ENCODE results near the gene ANKFY1. TPM values are rescaled to one million over a fixed set of nuclear protein-coding genes. Genes with fewer than 3 reads are reported as not detected.

Gene ANKFY1
- polyA plus RNA-seq, 3 donors, result 7.6 to 15.3 (median 14.3) TPM

- 61 to 90% (median 72%) methylated on average over 4 of the region's 4 CpGs for WGBS, 3 donors
- H3K27ac ChIP-seq (ENCODE audit: low read depth, low read length), result no peak overlapping the region
Measured at GRCh38 chr17:4116516-4116915, 147.3 kb downstream of the ANKFY1 start.

Other genes with a start within 250 kb of the ANKFY1 start
- 10 to 100 TPM; 11.8 to 13.7 (median 12.4) TPM for gene ZZEF1, start 120.9 kb downstream of the ANKFY1 start, polyA plus RNA-seq
- gene CYB5D2, start 120.8 kb downstream of the ANKFY1 start, polyA plus RNA-seq, result 10 to 100 TPM; 11.9 to 22.2 (median 20.9) TPM
- 10 to 100 TPM; 12.9 to 28.1 (median 13.3) TPM for gene UBE2G1, start 102.7 kb upstream of the ANKFY1 start, polyA plus RNA-seq
- gene SPNS3, start 170.0 kb upstream of the ANKFY1 start, polyA plus RNA-seq, result under 1 TPM in 2 of 3 donors, not detected in 1; 0.16 to 0.24 TPM
- gene SPNS2, start 234.9 kb upstream of the ANKFY1 start, polyA plus RNA-seq, result 10 to 100 TPM; 13.5 to 32.8 (median 26.9) TPM